Tibial nerve (tissue), 4 donors: ENCODE results near the gene THSD7B.

ENCODE experiments used
- CTCF ChIP-seq, 5 experiments: fragments of 200-600 bp in 3 of 5; fragments of 450-650 bp in 2 of 5; sonication (generic) in 3 of 5; IDR thresholded peaks; one replicate each; pipeline ENCODE4 v1.5.1; 2016 to 2019; ENCODE audit warnings: antibody characterized with exemption in 5 of 5, mild to moderate bottlenecking in 3 of 5, moderate library complexity in 2 of 5
- EP300 ChIP-seq, 2 donors: sonication (generic); formaldehyde crosslinking; IDR thresholded peaks; one replicate each; pipeline ENCODE4 v1.6.1; 2017; ENCODE audit warnings: antibody characterized with exemption in 2 of 2, mild to moderate bottlenecking in 1 of 2

DNA sequence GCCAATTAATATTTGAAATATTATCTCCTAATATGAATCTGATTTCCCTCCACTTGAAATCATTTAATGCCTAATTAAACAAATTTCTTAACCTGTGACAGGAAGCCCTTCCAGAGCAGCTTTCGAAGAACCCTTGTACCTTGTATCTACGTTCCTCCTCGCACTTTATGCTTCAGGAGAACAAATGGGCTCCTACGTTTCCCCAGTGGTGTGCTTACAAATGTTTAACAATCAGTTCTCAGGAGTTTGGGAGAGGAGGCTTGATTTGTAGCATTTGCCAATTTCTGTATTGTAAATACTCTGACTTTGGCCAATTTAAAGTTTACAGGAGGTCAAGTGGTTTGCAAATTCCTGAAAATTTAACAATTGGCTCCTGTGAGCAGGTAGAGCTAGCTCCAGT is 327.8 kb downstream of the THSD7B start:
- TF ChIP-seq CTCF (IDR thresholded peaks at IDR 0.05) (no peak), EP300 (IDR thresholded peaks at IDR 0.05) (no peak)
